OCI-LY7 (cell line): ENCODE results near the gene CEBPG. TPM values are rescaled to one million over a fixed set of nuclear protein-coding genes. Genes with fewer than 3 reads are reported as not detected.

ENCODE experiments used
- BruUV-seq: library from RNA; stranded (reverse); fragments of 400-500 nt; replicated peaks from 2 replicates; lab custom pipeline; 2021; lab: Mats Ljungman, UMichigan
- CTCF ChIA-PET: fragments of 300-600 bp; sonication (Branson Sonifier 250); formaldehyde crosslinking; loops from one replicate; lab custom pipeline; 2022; ENCODE audit warnings: antibody characterized with exemption; ENCODE audit not compliant: unreplicated experiment; lab: Charles Lee
- POLR2A ChIA-PET: fragments of 300-600 bp; sonication (Branson Sonifier 250); formaldehyde crosslinking; loops from one replicate; lab custom pipeline; 2022; ENCODE audit warnings: antibody characterized with exemption; lab: Charles Lee
- DNase-seq: peaks from one replicate; pipeline ENCODE4 v3.0.0-alpha.2; 2015; ENCODE audit warnings: low spot score
- H2AFZ ChIP-seq: fragments of 200-600 bp; sonication (generic), shearing (Covaris generic); 2 replicates; pipeline ENCODE4 v1.6.1; 2014; ENCODE audit warnings: mild to moderate bottlenecking, antibody characterized with exemption, low read length, moderate library complexity
- H3K27ac ChIP-seq: fragments of 200-600 bp; sonication (generic); 2 replicates; pipeline ENCODE4 v1.5.1; 2014; ENCODE audit warnings: mixed run types, low read depth, mild to moderate bottlenecking, moderate library complexity, low read length, inconsistent platforms; ENCODE audit not compliant: poor library complexity, severe bottlenecking
- H3K36me3 ChIP-seq: fragments of 200-600 bp; sonication (generic); 2 replicates; pipeline ENCODE4 v1.6.1; 2014; ENCODE audit warnings: mild to moderate bottlenecking, antibody characterized with exemption, low read length, moderate library complexity, mixed read lengths; ENCODE audit not compliant: insufficient read depth
- H3K4me1 ChIP-seq: fragments of 200-600 bp; sonication (generic); 2 replicates; pipeline ENCODE4 v1.5.1; 2014; ENCODE audit warnings: mild to moderate bottlenecking, low read length; ENCODE audit not compliant: insufficient read depth, poor library complexity, severe bottlenecking
- H3K4me2 ChIP-seq: fragments of 200-600 bp; sonication (generic); 2 replicates; pipeline ENCODE4 v1.6.1; 2014; ENCODE audit warnings: mild to moderate bottlenecking, low read length
- H3K4me3 ChIP-seq: fragments of 200-600 bp; sonication (generic); 2 replicates; pipeline ENCODE4 v1.5.1; 2014; ENCODE audit warnings: mild to moderate bottlenecking, low read depth, low read length; ENCODE audit not compliant: poor library complexity, severe bottlenecking
- H3K79me2 ChIP-seq: fragments of 200-600 bp; sonication (generic); 2 replicates; pipeline ENCODE4 v1.6.1; 2016; ENCODE audit warnings: low read depth, mild to moderate bottlenecking, low read length, moderate library complexity, mixed read lengths; ENCODE audit not compliant: insufficient read depth
- H3K9me2 ChIP-seq: fragments of 200-600 bp; sonication (generic); 2 replicates; pipeline ENCODE4 v1.6.1; 2016; ENCODE audit warnings: mild to moderate bottlenecking, low read length, mixed read lengths; ENCODE audit not compliant: insufficient read depth
- H3K9me3 ChIP-seq: fragments of 200-600 bp; sonication (generic); 2 replicates; pipeline ENCODE4 v1.6.1; 2014; ENCODE audit warnings: mild to moderate bottlenecking, mixed run types, low read length, mixed read lengths
- H4K20me1 ChIP-seq: fragments of 200-600 bp; sonication (generic); 2 replicates; pipeline ENCODE4 v1.6.1; 2014; ENCODE audit warnings: mild to moderate bottlenecking, antibody characterized with exemption, low read length, moderate library complexity, mixed read lengths; ENCODE audit not compliant: insufficient read depth
- EZH2phosphoT487 ChIP-seq: fragments of 200-600 bp; sonication (generic); IDR thresholded peaks from 2 replicates; pipeline ENCODE4 v1.6.1; 2018; ENCODE audit warnings: low read depth, borderline replicate concordance, mild to moderate bottlenecking, mixed run types, antibody characterized with exemption, low read length, moderate library complexity, mixed read lengths
- intact Hi-C: fragments of 100-400 bp; cut with micrococcal nuclease; formaldehyde crosslinking; loops from one replicate; pipeline ENCODE4 v1.10.0; 2022; ENCODE audit not compliant: unreplicated experiment
- total RNA-seq, 2 experiments: library from RNA; depleted of rRNA in 1 of 2; stranded (reverse); fragments of >200 nt in 1 of 2; shearing (Covaris generic) in 1 of 2; gene quantifications; 2 replicates each; pipeline ENCODE4 v1.2.3, GENCODE V29; 2014 to 2022
- TF ChIP-seq, protein P1 (sequence below): fragments of 200-600 bp; sonication (generic); conservative IDR thresholded peaks from 2 replicates; pipeline ENCODE4 v1.5.1; 2014; ENCODE audit warnings: mild to moderate bottlenecking, antibody characterized with exemption, low read length, moderate library complexity, mixed read lengths

Gene CEBPG
- total RNA-seq, 2 experiments from 2014 or later = 44.9 to 45.1 TPM

GRCh38 chr19:33389421-33390100, 16.1 kb downstream of the CEBPG start:
- no peak for DNase-seq
- TF ChIP-seq EZH2phosphoT487 = no peak
- TF ChIP-seq, protein P1, sequence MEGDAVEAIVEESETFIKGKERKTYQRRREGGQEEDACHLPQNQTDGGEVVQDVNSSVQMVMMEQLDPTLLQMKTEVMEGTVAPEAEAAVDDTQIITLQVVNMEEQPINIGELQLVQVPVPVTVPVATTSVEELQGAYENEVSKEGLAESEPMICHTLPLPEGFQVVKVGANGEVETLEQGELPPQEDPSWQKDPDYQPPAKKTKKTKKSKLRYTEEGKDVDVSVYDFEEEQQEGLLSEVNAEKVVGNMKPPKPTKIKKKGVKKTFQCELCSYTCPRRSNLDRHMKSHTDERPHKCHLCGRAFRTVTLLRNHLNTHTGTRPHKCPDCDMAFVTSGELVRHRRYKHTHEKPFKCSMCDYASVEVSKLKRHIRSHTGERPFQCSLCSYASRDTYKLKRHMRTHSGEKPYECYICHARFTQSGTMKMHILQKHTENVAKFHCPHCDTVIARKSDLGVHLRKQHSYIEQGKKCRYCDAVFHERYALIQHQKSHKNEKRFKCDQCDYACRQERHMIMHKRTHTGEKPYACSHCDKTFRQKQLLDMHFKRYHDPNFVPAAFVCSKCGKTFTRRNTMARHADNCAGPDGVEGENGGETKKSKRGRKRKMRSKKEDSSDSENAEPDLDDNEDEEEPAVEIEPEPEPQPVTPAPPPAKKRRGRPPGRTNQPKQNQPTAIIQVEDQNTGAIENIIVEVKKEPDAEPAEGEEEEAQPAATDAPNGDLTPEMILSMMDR = no peak
- no peaks in the 10 kb centered on the region for H3K9me3 ChIP-seq
- no peaks in the 10 kb centered on the region for H3K4me1 ChIP-seq
- CTCF ChIA-PET = no interaction called here
- no TSS peak for BruUV-seq
- H3K9me2 ChIP-seq = no peaks in the 10 kb centered on the region
- H4K20me1 ChIP-seq = no peaks in the 10 kb centered on the region
- peaks cover 3% of the 10 kb centered on the region; the same call in 1 of the 2 replicates for H3K36me3 ChIP-seq
- no peak overlapping the region for H3K4me2 ChIP-seq
- H3K27ac ChIP-seq = no peak overlapping the region
- H2AFZ ChIP-seq = no peak overlapping the region
- no peak overlapping the region for H3K4me3 ChIP-seq
- intact Hi-C loops = no loop called here
- no peaks in the 10 kb centered on the region for H3K79me2 ChIP-seq
- POLR2A ChIA-PET = interaction anchor here (0.5 kb wide), 1 partner anchor 767 kb away, joined by 3 read pairs; no protein-coding TSS in a partner anchor

DNA sequence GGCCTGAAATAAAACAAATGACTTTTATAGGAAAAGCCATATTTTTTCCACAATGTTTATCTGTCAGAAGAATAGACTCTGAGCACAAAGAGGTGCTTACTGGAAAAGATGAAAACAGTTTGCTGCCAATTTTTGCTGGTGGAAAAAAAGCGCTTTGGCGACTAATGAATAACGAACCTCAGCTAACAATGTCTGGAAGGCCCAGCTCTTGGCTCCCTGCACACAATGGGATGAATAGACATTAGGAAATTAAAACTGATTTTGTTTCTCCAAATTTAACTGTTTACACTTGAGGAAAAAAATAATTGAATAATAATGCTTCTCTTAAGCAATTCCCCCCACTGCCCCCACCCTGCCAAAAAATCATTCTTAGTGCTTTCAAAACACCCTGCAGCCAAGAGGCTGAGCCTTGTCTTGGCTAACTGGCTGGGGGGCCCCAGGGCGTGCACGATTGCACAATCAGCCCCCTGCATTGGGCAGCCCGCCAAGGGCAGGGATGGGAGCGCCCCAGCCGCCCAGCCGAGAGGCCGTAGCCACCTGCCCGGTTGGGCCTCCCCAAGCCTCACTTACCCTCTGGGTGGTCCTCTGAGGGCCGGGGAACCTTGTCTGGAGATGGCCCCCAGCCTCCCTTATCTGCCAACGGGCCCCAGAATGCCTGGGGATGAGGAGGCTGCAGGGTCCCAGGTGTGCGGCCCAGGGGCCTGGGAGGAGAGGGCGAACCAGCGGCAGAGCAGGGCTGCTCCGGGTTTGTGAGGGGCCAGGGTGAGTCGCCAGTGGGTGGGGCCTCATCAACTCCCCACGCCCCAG, 16.8 kb downstream of the CEBPG start:
- POLR2A ChIA-PET = interaction anchor here (0.5 kb wide), 1 partner anchor 767 kb away, joined by 3 read pairs; no protein-coding TSS in a partner anchor
- DNase-seq = no peak

More for the DNA sequence above, 16.8 kb downstream of the CEBPG start:
- Histone ChIP-seq H3K79me2 (no peaks in the 10 kb centered on the region), H2AFZ (no peak overlapping the region), H3K4me1 (no peaks in the 10 kb centered on the region), H3K4me2 (no peak overlapping the region), H3K4me3 (no peak overlapping the region), H3K27ac (no peak overlapping the region), H3K36me3 (peaks cover 3% of the 10 kb centered on the region; the same call in 1 of the 2 replicates), H4K20me1 (no peaks in the 10 kb centered on the region), H3K9me3 (no peaks in the 10 kb centered on the region), H3K9me2 (no peaks in the 10 kb centered on the region)
- CTCF ChIA-PET = no interaction called here
- intact Hi-C loops = no loop called here
- TF ChIP-seq EZH2phosphoT487 = no peak
- TF ChIP-seq, protein P1 = no peak
- BruUV-seq = no TSS peak
